Activated T-cell treated with anti-CD3 and anti-CD28 coated beads, Interleukin-2, amount 50 U/mL, for 24 hours (primary cell): ENCODE measurements around the gene EPB41L3.
"Not testable (repeated sequence)": the region's sequence is repeated elsewhere in the genome, so short reads cannot be mapped to it uniquely, and the experiment has no call there.

ENCODE experiments used
- DNase-seq: peaks from one replicate; pipeline ENCODE4 v3.0.0-alpha.2; 2020
- H3K27ac Mint-ChIP-seq: 2 replicates; pipeline ENCODE4 v1.8.0; 2020; ENCODE audit warnings: mild to moderate bottlenecking, mixed read lengths
- H3K27me3 Mint-ChIP-seq: 2 replicates; pipeline ENCODE4 v1.8.0; 2020; ENCODE audit warnings: mixed read lengths
- H3K36me3 Mint-ChIP-seq: 2 replicates; pipeline ENCODE4 v1.8.0; 2020; ENCODE audit warnings: low read depth, mixed read lengths
- H3K4me1 Mint-ChIP-seq: 2 replicates; pipeline ENCODE4 v1.8.0; 2020; ENCODE audit warnings: low read depth, mixed read lengths
- H3K4me3 Mint-ChIP-seq: 2 replicates; pipeline ENCODE4 v1.8.0; 2020; ENCODE audit warnings: mild to moderate bottlenecking, moderate library complexity, mixed read lengths
- H3K9me3 Mint-ChIP-seq: 2 replicates; pipeline ENCODE4 v1.8.0; 2020; ENCODE audit warnings: mixed read lengths

Gene EPB41L3

GRCh38 chr18:5496305-5496704 lies 47.5 kb downstream of the EPB41L3 start:
- Mint-ChIP-seq H3K9me3 (no peaks in the 10 kb centered on the region), H3K4me3 (no peak overlapping the region), H3K27me3 (peaks cover 6% of the 10 kb centered on the region), H3K36me3 (no peaks in the 10 kb centered on the region), H3K4me1 (peaks cover 4% of the 10 kb centered on the region), H3K27ac (no peak overlapping the region)
- DNase-seq: no peak

DNA sequence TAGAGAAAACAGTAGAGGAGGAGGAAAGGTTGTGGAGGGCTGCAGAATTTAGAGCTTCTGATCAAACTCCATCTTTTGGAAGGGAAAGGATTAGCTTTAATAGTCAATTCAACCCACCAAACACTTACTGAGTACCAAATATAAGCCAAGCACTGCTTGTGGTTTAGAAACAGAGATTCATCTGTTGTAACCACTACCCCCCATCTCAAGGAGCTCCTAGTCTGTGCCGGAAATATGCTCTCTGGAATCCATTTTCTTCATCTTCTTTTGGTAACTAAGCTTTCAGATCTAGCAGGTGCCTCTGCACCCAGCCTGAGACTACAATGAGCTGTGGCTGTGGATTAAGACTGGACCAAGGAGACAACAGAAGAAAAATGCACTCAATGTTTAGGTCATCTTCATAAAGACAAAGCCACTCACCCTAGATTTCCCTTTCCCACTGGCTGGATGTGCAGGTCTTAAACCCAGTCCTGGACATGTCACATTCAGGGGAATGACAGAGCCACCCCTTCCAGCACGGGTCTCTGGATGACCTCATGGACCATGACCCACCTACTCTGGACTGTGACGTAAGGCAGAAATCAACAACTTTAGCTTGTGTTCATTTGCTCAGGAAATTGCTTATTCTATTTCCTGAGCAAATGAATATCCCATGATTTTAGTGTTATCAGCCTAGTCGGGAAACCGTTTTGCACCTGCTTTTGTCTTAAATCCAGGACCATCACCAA lies 52.9 kb downstream of the EPB41L3 start:
- no peak overlapping the region for H3K27ac Mint-ChIP-seq
- DNase-seq: no peak
- no peak overlapping the region for H3K4me3 Mint-ChIP-seq
- H3K27me3 Mint-ChIP-seq: peaks cover 6% of the 10 kb centered on the region
- no peaks in the 10 kb centered on the region for H3K4me1 Mint-ChIP-seq
- no peaks in the 10 kb centered on the region for H3K9me3 Mint-ChIP-seq
- no peaks in the 10 kb centered on the region for H3K36me3 Mint-ChIP-seq

GRCh38 chr18:5488844-5489243 lies 55.0 kb downstream of the EPB41L3 start:
- H3K36me3 Mint-ChIP-seq: no peaks in the 10 kb centered on the region
- H3K27ac Mint-ChIP-seq: no peak overlapping the region
- peaks cover 3% of the 10 kb centered on the region for H3K27me3 Mint-ChIP-seq
- no peak for DNase-seq
- H3K4me3 Mint-ChIP-seq: no peak overlapping the region
- no peaks in the 10 kb centered on the region for H3K4me1 Mint-ChIP-seq
- H3K9me3 Mint-ChIP-seq: no peaks in the 10 kb centered on the region

GRCh38 chr18:5488044-5488443 lies 55.8 kb downstream of the EPB41L3 start:
- H3K27me3 Mint-ChIP-seq, H3K9me3 Mint-ChIP-seq, H3K4me1 Mint-ChIP-seq, H3K4me3 Mint-ChIP-seq, H3K27ac Mint-ChIP-seq, DNase-seq, H3K36me3 Mint-ChIP-seq: not testable (repeated sequence)

- H3K4me1 Mint-ChIP-seq: no peaks in the 10 kb centered on the region
- no peak overlapping the region for H3K4me3 Mint-ChIP-seq
- peaks cover 3% of the 10 kb centered on the region for H3K9me3 Mint-ChIP-seq
- H3K36me3 Mint-ChIP-seq: no peaks in the 10 kb centered on the region
- no peak overlapping the region for H3K27ac Mint-ChIP-seq
- H3K27me3 Mint-ChIP-seq: peaks cover 9% of the 10 kb centered on the region
- no peak for DNase-seq
Observed at GRCh38 chr18:5484526-5484925, 59.3 kb downstream of the EPB41L3 start.

GRCh38 chr18:5481621-5482020 lies 62.2 kb downstream of the EPB41L3 start:
- H3K36me3 Mint-ChIP-seq: no peaks in the 10 kb centered on the region

GRCh38 chr18:5478261-5478660 lies 65.5 kb downstream of the EPB41L3 start:
- no peak overlapping the region for H3K27ac Mint-ChIP-seq
- no peaks in the 10 kb centered on the region for H3K36me3 Mint-ChIP-seq
- peaks cover 9% of the 10 kb centered on the region for H3K4me1 Mint-ChIP-seq
- DNase-seq: no peak
- H3K9me3 Mint-ChIP-seq: peaks cover 3% of the 10 kb centered on the region
- H3K27me3 Mint-ChIP-seq: peaks cover 14% of the 10 kb centered on the region
- no peak overlapping the region for H3K4me3 Mint-ChIP-seq

More at GRCh38 chr18:5481621-5482020, 62.2 kb downstream of the EPB41L3 start:
- Mint-ChIP-seq H3K27me3 (peaks cover 6% of the 10 kb centered on the region), H3K27ac (no peak overlapping the region), H3K4me1 (no peaks in the 10 kb centered on the region), H3K9me3 (peaks cover 3% of the 10 kb centered on the region), H3K4me3 (no peak overlapping the region)
- DNase-seq: no peak

DNA sequence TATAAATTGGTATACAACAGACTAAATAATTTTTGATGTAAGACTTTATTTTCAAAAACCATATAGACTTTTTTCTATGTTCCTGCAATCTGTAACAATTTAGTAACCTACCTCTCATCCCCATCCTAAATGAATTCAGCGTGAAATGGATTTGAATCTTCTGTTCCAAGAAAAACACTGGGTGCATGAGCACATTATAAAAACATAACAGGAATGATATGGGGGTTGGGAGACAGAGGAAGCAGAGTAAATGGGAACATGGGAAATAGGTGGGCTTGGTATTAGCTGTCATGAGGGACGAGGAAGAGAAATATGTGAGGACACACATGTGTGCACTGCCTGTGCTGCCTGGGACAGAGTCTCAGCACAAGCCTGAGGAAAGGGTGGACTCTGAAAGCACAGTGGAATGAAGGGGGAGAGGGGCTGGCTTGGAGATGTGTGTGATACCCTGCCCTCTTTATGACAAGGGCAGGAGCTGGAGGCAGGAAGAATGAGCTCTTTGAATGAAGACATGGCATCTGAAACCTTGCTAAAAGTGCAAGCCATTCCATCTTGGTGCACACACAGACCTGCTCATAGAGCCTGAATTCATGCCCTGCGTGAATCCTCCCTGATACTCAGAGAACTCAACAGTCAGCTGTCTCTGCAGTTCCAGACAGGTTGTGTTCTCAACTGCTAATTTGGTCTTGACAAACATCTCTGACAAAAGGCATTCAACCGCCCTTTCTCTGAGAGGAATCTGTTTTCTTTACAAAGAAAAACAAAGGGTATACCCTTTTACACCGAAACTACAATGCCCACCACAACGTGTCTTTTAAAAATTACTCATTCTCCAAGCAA lies 66.6 kb downstream of the EPB41L3 start:
- H3K27ac Mint-ChIP-seq: no peak overlapping the region
- H3K27me3 Mint-ChIP-seq: peaks cover 15% of the 10 kb centered on the region
- no peak for DNase-seq
- peaks cover 9% of the 10 kb centered on the region for H3K4me1 Mint-ChIP-seq
- H3K36me3 Mint-ChIP-seq: no peaks in the 10 kb centered on the region
- peaks cover 2% of the 10 kb centered on the region for H3K9me3 Mint-ChIP-seq
- no peak overlapping the region for H3K4me3 Mint-ChIP-seq

DNA sequence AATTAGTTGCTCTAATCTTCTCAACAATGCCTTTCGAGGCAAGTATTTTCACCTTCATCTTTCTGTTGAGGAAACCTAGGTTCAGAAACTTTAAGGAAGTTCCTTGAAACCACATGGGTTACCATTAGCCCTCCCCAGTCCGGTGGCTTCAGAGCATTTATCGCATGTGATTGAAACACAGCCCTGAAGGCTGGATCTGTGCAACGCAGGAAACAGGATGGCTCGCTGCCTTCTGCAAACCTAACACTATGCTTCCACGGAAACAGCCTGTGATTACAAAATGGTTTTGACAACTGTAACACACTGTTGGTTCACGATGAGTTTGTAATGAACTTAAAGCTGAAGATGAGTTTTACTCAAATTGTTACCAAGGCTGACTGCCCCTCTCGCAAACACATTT lies 68.5 kb downstream of the EPB41L3 start:
- peaks cover 18% of the 10 kb centered on the region for H3K27me3 Mint-ChIP-seq
- H3K36me3 Mint-ChIP-seq: no peaks in the 10 kb centered on the region
- peaks cover 9% of the 10 kb centered on the region for H3K4me1 Mint-ChIP-seq
- H3K27ac Mint-ChIP-seq: no peak overlapping the region
- DNase-seq: no peak
- no peak overlapping the region for H3K4me3 Mint-ChIP-seq
- H3K9me3 Mint-ChIP-seq: no peaks in the 10 kb centered on the region

DNA sequence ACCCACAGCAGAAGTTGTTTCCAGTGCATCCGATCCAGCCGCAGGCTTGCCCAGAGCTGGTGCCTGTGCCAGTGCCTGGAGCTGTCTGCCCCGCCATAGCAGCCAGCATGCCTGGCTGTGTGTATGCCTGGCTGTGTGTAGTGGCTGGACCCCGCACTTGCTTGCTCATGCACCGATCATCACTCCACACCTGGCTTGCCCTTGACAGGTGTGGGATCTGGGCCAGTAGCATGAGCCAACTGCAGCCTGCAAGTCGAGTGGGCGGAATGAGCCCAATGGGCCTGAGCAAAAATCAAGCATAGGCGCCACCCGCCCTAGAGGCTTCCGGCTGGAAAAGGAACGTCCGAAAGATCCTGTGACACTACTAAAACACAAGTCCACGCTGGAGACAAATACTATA lies 74.5 kb downstream of the EPB41L3 start:
- Mint-ChIP-seq H3K36me3 (no peaks in the 10 kb centered on the region), H3K4me1 (peaks cover 3% of the 10 kb centered on the region), H3K4me3 (no peak overlapping the region), H3K27me3 (peaks cover 16% of the 10 kb centered on the region), H3K27ac (no peak overlapping the region), H3K9me3 (no peaks in the 10 kb centered on the region)
- DNase-seq: no peak

GRCh38 chr18:5468394-5468793 lies 75.4 kb downstream of the EPB41L3 start:
- DNase-seq: no peak
- Mint-ChIP-seq H3K36me3 (no peaks in the 10 kb centered on the region), H3K4me1 (peaks cover 3% of the 10 kb centered on the region), H3K9me3 (no peaks in the 10 kb centered on the region), H3K27ac (no peak overlapping the region), H3K4me3 (no peak overlapping the region), H3K27me3 (peaks cover 12% of the 10 kb centered on the region)

DNA sequence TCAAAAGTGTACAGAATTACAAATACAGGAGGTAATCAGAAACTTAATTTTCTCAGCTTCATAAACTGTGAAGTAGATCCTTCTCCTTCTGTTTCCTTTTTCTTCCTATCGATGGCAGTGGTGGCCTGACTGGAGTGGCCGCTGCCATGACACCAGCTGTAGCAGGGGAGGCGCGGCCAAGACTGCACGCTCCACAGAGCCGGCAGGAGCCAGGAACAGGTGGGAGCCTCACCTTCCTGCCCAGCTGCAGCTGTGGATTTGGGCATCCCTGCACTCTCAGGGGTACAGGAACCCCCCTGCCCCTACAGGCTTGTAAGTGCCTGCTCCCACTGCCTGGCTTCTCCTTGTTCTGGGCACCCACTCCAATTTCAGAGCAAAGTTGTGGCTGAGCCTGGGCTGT lies 76.1 kb downstream of the EPB41L3 start:
- Mint-ChIP-seq H3K4me3 (no peak overlapping the region), H3K36me3 (no peaks in the 10 kb centered on the region), H3K27me3 (peaks cover 10% of the 10 kb centered on the region), H3K9me3 (no peaks in the 10 kb centered on the region), H3K4me1 (peaks cover 3% of the 10 kb centered on the region), H3K27ac (no peak overlapping the region)
- no peak for DNase-seq

DNA sequence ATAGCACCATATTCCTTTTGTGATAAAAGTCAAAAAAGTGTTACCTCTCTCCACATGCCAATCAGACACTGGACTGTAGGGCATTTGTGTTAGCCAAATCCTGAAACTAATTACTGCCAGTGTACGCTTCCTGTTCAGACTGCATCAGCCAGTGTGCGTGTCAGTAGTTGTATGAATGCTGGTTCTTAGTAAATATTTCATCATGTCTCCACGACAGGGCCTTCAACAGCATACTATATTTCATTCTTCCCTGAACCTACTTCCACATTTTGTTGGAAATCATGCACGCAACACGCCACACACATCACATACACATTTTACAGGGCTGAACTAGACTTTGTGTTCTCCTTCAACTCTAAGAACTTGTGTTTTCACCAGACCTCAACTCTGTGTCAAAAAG lies 77.5 kb downstream of the EPB41L3 start:
- Mint-ChIP-seq H3K4me3 (no peak overlapping the region), H3K4me1 (peaks cover 3% of the 10 kb centered on the region), H3K36me3 (no peaks in the 10 kb centered on the region), H3K9me3 (no peaks in the 10 kb centered on the region), H3K27me3 (peaks cover 7% of the 10 kb centered on the region), H3K27ac (no peak overlapping the region)
- no peak for DNase-seq

DNA sequence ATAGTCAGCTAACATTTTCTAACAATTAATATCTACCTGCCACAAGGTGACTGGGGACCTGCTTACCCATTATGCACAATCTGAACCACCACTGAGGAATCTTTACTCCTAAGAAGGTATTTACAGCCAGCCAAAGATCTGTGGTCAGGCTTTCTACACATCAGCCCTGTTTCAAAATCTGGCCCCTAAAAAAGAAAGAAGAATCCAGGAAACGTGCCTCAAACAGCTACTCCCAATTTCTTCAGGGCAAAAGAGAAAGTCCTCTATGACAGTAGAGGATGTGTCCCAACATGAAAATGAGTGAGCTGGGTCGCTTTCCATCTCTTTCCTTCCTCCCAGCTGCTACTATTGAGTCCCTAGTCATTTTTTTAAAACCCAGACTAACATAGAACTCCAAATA lies 79.5 kb downstream of the EPB41L3 start:
- no peak for DNase-seq
- peaks cover 4% of the 10 kb centered on the region for H3K27me3 Mint-ChIP-seq
- no peaks in the 10 kb centered on the region for H3K36me3 Mint-ChIP-seq
- peaks cover 3% of the 10 kb centered on the region for H3K4me1 Mint-ChIP-seq
- H3K27ac Mint-ChIP-seq: no peak overlapping the region
- H3K4me3 Mint-ChIP-seq: no peak overlapping the region
- no peaks in the 10 kb centered on the region for H3K9me3 Mint-ChIP-seq

DNA sequence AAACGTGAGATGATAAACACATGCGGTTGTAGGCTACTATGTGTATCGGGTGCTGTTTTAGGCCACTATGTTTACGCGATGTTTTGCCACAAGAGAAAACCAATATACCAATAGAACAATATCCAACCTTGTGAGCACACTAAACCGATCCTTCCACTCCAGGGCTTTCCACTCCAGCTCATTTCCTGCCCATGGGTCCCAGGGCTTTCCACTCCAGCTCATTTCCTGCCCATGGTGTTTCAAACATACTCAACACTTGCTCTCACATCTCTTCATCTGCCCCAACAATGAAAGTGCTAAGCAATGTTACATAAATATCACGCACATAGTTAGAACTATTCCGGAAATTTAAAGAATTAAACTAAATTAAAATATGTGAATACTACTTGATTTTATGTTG lies 80.0 kb downstream of the EPB41L3 start:
- peaks cover 4% of the 10 kb centered on the region for H3K27me3 Mint-ChIP-seq
- no peaks in the 10 kb centered on the region for H3K9me3 Mint-ChIP-seq
- H3K36me3 Mint-ChIP-seq: no peaks in the 10 kb centered on the region
- DNase-seq: no peak
- peaks cover 3% of the 10 kb centered on the region for H3K4me1 Mint-ChIP-seq
- no peak overlapping the region for H3K4me3 Mint-ChIP-seq
- no peak overlapping the region for H3K27ac Mint-ChIP-seq
